H1 (cell line): ENCODE data around the gene NRXN3. TPM values are rescaled to one million over a fixed set of nuclear protein-coding genes. Genes with fewer than 3 reads are reported as not detected.

ENCODE experiments used
- CTCF ChIA-PET: fragments of 300-600 bp; sonication (Branson Sonifier 250); formaldehyde crosslinking; loops from one replicate; lab custom pipeline; 2021; ENCODE audit not compliant: partially characterized antibody; lab: Charles Lee
- POLR2A ChIA-PET: fragments of 300-600 bp; sonication (Branson Sonifier 250); formaldehyde crosslinking; loops from one replicate; lab custom pipeline; 2021; ENCODE audit warnings: inconsistent platforms; ENCODE audit not compliant: partially characterized antibody; lab: Charles Lee
- DNase-seq, 2 experiments: peaks; one replicate each; pipeline versions ENCODE4 v3.0.0 to v3.0.0-alpha.2; 2010 to 2022; ENCODE audit warnings: low spot score in 2 of 2, low read depth in 1 of 2, mixed read lengths in 1 of 2
- FAIRE-seq: peaks from 2 replicates; lab custom pipeline; 2011; peaks lifted over from hg19 to GRCh38; lab: Jason Lieb, UNC
- H2AFZ ChIP-seq: 2 replicates; pipeline ENCODE4 v1.8.1; 2012; ENCODE audit warnings: low read length, inconsistent platforms
- H2AK5ac ChIP-seq: 2 replicates; pipeline ENCODE4 v1.6.1; 2013; ENCODE audit warnings: low read depth, low read length
- H2BK120ac ChIP-seq: replicated peaks from 2 replicates; pipeline ENCODE3; 2013; ENCODE audit warnings: low read depth, low read length, inconsistent platforms
- H2BK12ac ChIP-seq: 2 replicates; pipeline ENCODE4 v1.6.1; 2013; ENCODE audit warnings: low read depth, low read length
- H2BK15ac ChIP-seq: 2 replicates; pipeline ENCODE4 v1.6.1; 2013; ENCODE audit warnings: low read length
- H2BK20ac ChIP-seq: 2 replicates; pipeline ENCODE4 v1.6.1; 2013; ENCODE audit warnings: low read length
- H2BK5ac ChIP-seq: 2 replicates; pipeline ENCODE4 v1.6.1; 2013; ENCODE audit warnings: low read depth, low read length
- H3K14ac ChIP-seq: 2 replicates; pipeline ENCODE4 v1.6.1; 2013; ENCODE audit warnings: inconsistent platforms; ENCODE audit not compliant: insufficient read length
- H3K18ac ChIP-seq: 2 replicates; pipeline ENCODE4 v1.6.1; 2013; ENCODE audit warnings: low read length; ENCODE audit errors: extremely low read depth
- H3K23ac ChIP-seq: 2 replicates; pipeline ENCODE4 v1.6.1; 2013; ENCODE audit warnings: inconsistent platforms; ENCODE audit not compliant: insufficient read length
- H3K23me2 ChIP-seq: 2 replicates; pipeline ENCODE4 v1.6.1; 2013; ENCODE audit warnings: low read depth, low read length
- H3K27ac ChIP-seq: 2 replicates; pipeline ENCODE4 v1.6.1; 2011; ENCODE audit warnings: low read depth, low read length, inconsistent platforms
- H3K27me3 ChIP-seq, 4 experiments: replicated peaks in 1 of 4; 1 replicate in 1 of 4; 2 replicates in 3 of 4; pipeline versions ENCODE4 v1.6.1 to v1.8.1; 2011 to 2013; ENCODE audit warnings: low read length in 3 of 4, mild to moderate bottlenecking in 3 of 4, inconsistent platforms in 2 of 4, mixed read lengths in 2 of 4, moderate library complexity in 1 of 4; ENCODE audit not compliant: control insufficient read depth in 3 of 4, insufficient read depth in 3 of 4; ENCODE audit errors: extremely low read depth in 1 of 4
- H3K36me3 ChIP-seq, 4 experiments: 2 replicates each; pipeline versions ENCODE4 v1.6.1 to v1.8.1; 2011 to 2013; ENCODE audit warnings: mild to moderate bottlenecking in 4 of 4, low read length in 3 of 4, moderate library complexity in 2 of 4, control low read depth in 1 of 4, inconsistent platforms in 1 of 4; ENCODE audit not compliant: insufficient read depth in 4 of 4, control insufficient read depth in 2 of 4
- H3K4ac ChIP-seq: replicated peaks from 2 replicates; pipeline ENCODE3; 2013; ENCODE audit warnings: low read length, low read depth, mixed read lengths, inconsistent platforms; ENCODE audit not compliant: insufficient read length
- H3K4me1 ChIP-seq, 4 experiments: replicated peaks in 1 of 4; 1 replicate in 1 of 4; 2 replicates in 3 of 4; pipeline versions ENCODE4 v1.6.1 to v1.8.1; 2011 to 2013; ENCODE audit warnings: low read length in 3 of 4, inconsistent platforms in 2 of 4, mixed read lengths in 1 of 4; ENCODE audit not compliant: insufficient read depth in 4 of 4, control insufficient read depth in 3 of 4
- H3K4me2 ChIP-seq, 2 experiments: 2 replicates each; pipeline versions ENCODE4 v1.6.1 to v1.8.1; 2011 to 2013; ENCODE audit warnings: low read depth in 2 of 2, low read length in 2 of 2, control low read depth in 1 of 2, inconsistent platforms in 1 of 2, mild to moderate bottlenecking in 1 of 2; ENCODE audit not compliant: insufficient read depth in 1 of 2
- H3K4me3 ChIP-seq, 4 experiments: fragments of 200-600, 300-600 bp in 1 of 4; sonication (generic), shearing (Covaris generic), sonication (Bioruptor Twin) in 1 of 4; 2 replicates each; pipeline versions ENCODE4 v1.5.1 to v1.8.1; 2011 to 2016; ENCODE audit warnings: low read length in 4 of 4, low read depth in 3 of 4, control low read depth in 2 of 4, inconsistent platforms in 2 of 4, mild to moderate bottlenecking in 2 of 4, mixed read lengths in 1 of 4, moderate library complexity in 1 of 4; ENCODE audit not compliant: insufficient read depth in 2 of 4; ENCODE audit errors: extremely low read depth in 1 of 4
- H3K56ac ChIP-seq: replicated peaks from 2 replicates; pipeline ENCODE3; 2013; ENCODE audit warnings: low read depth, mild to moderate bottlenecking, mixed read lengths, low read length, inconsistent platforms; ENCODE audit not compliant: insufficient read length
- H3K79me1 ChIP-seq: 2 replicates; pipeline ENCODE4 v1.6.1; 2013; ENCODE audit warnings: low read depth, low read length, control low read depth
- H3K79me2 ChIP-seq, 2 experiments: 2 replicates each; pipeline versions ENCODE4 v1.6.1 to v1.8.1; 2012 to 2013; ENCODE audit warnings: low read length in 2 of 2, mild to moderate bottlenecking in 2 of 2, inconsistent platforms in 1 of 2; ENCODE audit not compliant: insufficient read depth in 2 of 2, control insufficient read depth in 1 of 2
- H3K9ac ChIP-seq, 4 experiments: replicated peaks in 1 of 4; 1 replicate in 1 of 4; 2 replicates in 3 of 4; pipeline versions ENCODE4 v1.6.1 to v1.8.1; 2011 to 2013; ENCODE audit warnings: low read depth in 3 of 4, low read length in 3 of 4, control low read depth in 2 of 4, mild to moderate bottlenecking in 2 of 4, moderate library complexity in 2 of 4, inconsistent platforms in 1 of 4; ENCODE audit errors: extremely low read depth in 1 of 4
- H3K9me3 ChIP-seq, 2 experiments: 2 replicates each; pipeline versions ENCODE4 v1.6.1 to v1.8.1; 2012 to 2013; ENCODE audit warnings: mild to moderate bottlenecking in 2 of 2, moderate library complexity in 2 of 2, control low read depth in 1 of 2, inconsistent platforms in 1 of 2, low read depth in 1 of 2, low read length in 1 of 2, mixed read lengths in 1 of 2; ENCODE audit not compliant: insufficient read depth in 2 of 2
- H4K20me1 ChIP-seq, 2 experiments: replicated peaks in 1 of 2; 2 replicates each; pipeline versions ENCODE3 to v1.8.1; 2011 to 2013; ENCODE audit warnings: inconsistent platforms in 2 of 2, low read length in 2 of 2, mild to moderate bottlenecking in 1 of 2; ENCODE audit not compliant: insufficient read depth in 2 of 2, control insufficient read depth in 1 of 2
- H4K5ac ChIP-seq: 2 replicates; pipeline ENCODE4 v1.6.1; 2013; ENCODE audit warnings: low read length, low read depth, mixed read lengths, inconsistent platforms; ENCODE audit not compliant: insufficient read length
- H4K8ac ChIP-seq: 2 replicates; pipeline ENCODE4 v1.8.0; 2013; ENCODE audit warnings: mild to moderate bottlenecking, moderate library complexity, low read length, inconsistent platforms; ENCODE audit not compliant: insufficient read depth; ENCODE audit errors: extremely low read depth
- H4K91ac ChIP-seq: replicated peaks from 2 replicates; pipeline ENCODE3; 2013; ENCODE audit warnings: low read length, mixed read lengths, inconsistent platforms; ENCODE audit not compliant: insufficient read length
- BCL11A ChIP-seq, 2 experiments: IDR thresholded peaks; one replicate each; pipeline ENCODE4 v1.6.1; 2011; ENCODE audit warnings: low read depth in 2 of 2, low read length in 2 of 2, mild to moderate bottlenecking in 2 of 2
- CREB1 ChIP-seq: IDR thresholded peaks from 2 replicates; pipeline ENCODE4 v1.6.1; 2012; ENCODE audit warnings: inconsistent platforms
- CTCF ChIP-seq, 3 experiments: IDR thresholded peaks; 1 replicate in 2 of 3; 2 replicates in 1 of 3; pipeline versions ENCODE4 v1.5.1 to v1.6.1; 2011; ENCODE audit warnings: low read length in 3 of 3, mild to moderate bottlenecking in 3 of 3, inconsistent platforms in 2 of 3, low read depth in 1 of 3, moderate library complexity in 1 of 3; ENCODE audit not compliant: insufficient read depth in 1 of 3; ENCODE audit errors: control extremely low read depth in 1 of 3
- KDM4A ChIP-seq: IDR thresholded peaks from one replicate; pipeline ENCODE4 v1.7.1; 2012; ENCODE audit warnings: low read depth, mild to moderate bottlenecking, moderate library complexity, low read length, inconsistent platforms; ENCODE audit not compliant: severe bottlenecking
- MAX ChIP-seq: IDR thresholded peaks from 2 replicates; pipeline ENCODE4 v1.6.1; 2012; ENCODE audit warnings: inconsistent platforms
- NRF1 ChIP-seq: IDR thresholded peaks from 2 replicates; pipeline ENCODE4 v1.6.1; 2011; ENCODE audit warnings: mild to moderate bottlenecking, low read depth, low read length, improper control_type of control experiment
- RNF2 ChIP-seq: fragments of 200-900, 300-1000 bp; sonication (generic); IDR thresholded peaks from 2 replicates; pipeline ENCODE4 v1.7.1; 2016; ENCODE audit warnings: borderline replicate concordance, low read depth, mild to moderate bottlenecking, antibody characterized with exemption, low read length; ENCODE audit not compliant: poor library complexity, severe bottlenecking; ENCODE audit errors: missing control alignments
- RXRA ChIP-seq: IDR thresholded peaks from 2 replicates; pipeline ENCODE4 v1.6.1; 2011; ENCODE audit warnings: low read depth, mild to moderate bottlenecking, low read length, moderate library complexity; ENCODE audit not compliant: insufficient read depth
- SAP30 ChIP-seq: fragments of 300-600 bp; sonication (generic); IDR thresholded peaks from 2 replicates; pipeline ENCODE4 v1.7.1; 2012; ENCODE audit warnings: low read length, moderate library complexity, mild to moderate bottlenecking, inconsistent platforms; ENCODE audit not compliant: insufficient read depth, insufficient replicate concordance
- SIN3A ChIP-seq, 2 experiments: IDR thresholded peaks in 1 of 2; conservative IDR thresholded peaks in 1 of 2; 2 replicates each; pipeline ENCODE4 v1.6.1; 2011 to 2012; ENCODE audit warnings: low read length in 2 of 2, improper control_type of control experiment in 1 of 2, low read depth in 1 of 2, mild to moderate bottlenecking in 1 of 2
- TCF12 ChIP-seq: IDR thresholded peaks from 2 replicates; pipeline ENCODE4 v1.6.1; 2011; ENCODE audit warnings: low read depth, mild to moderate bottlenecking, low read length
- WGBS, 2 experiments: shearing (Covaris generic) in 1 of 2; methylation state at CpG; one replicate each; pipeline versions ENCODE4 v1.1.6 to v1.1.7; 2013 to 2015; ENCODE audit warnings: low lambda C conversion rate in 2 of 2, mixed read lengths in 2 of 2, inconsistent platforms in 1 of 2, low coverage in 1 of 2, missing lambda C conversion rate in 1 of 2; ENCODE audit not compliant: insufficient replicate concordance in 2 of 2, insufficient coverage in 1 of 2, insufficient read length in 1 of 2; ENCODE audit errors: extremely low coverage in 1 of 2, missing lambda C conversion rate in 1 of 2; 5-methylcytosine and 5-hydroxymethylcytosine counted together
- polyA plus RNA-seq, 7 experiments: library from polyadenylated mRNA; depleted of rRNA in 3 of 7; stranded (reverse) in 5 of 7; unstranded in 2 of 7; fragments of >200 nt in 5 of 7; fragments of 200-250 nt in 2 of 7; gene quantifications; 1 replicate in 5 of 7; 2 replicates in 1 of 7; 4 replicates in 1 of 7; pipeline versions ENCODE4 v1.2.1 to v1.2.3, GENCODE V29; 2011 to 2013; ENCODE audit warnings: missing spikeins in 2 of 7, mixed read lengths in 2 of 7
- total RNA-seq: library from RNA; stranded (reverse); fragmentation: NEBNext Ultra II Directional; extraction: Animal tissue kit (Norgen Biotek cat#: 25700); gene quantifications from 2 replicates; pipeline ENCODE4 v1.2.1, GENCODE V29; 2021

Gene NRXN3
- total and polyA plus RNA-seq, 2 of the 8 experiments (the other 6 are each of a cell fraction or from before 2014, with no cell fraction given) = 2.6 to 4.1 TPM

- H2BK12ac ChIP-seq = no peak overlapping the region
- no peak overlapping the region for H2BK20ac ChIP-seq
- no peak overlapping the region for H2BK120ac ChIP-seq
- no peak overlapping the region for H2AK5ac ChIP-seq
- no peak overlapping the region for H3K27ac ChIP-seq
- POLR2A ChIA-PET = no interaction called here
- H4K20me1 ChIP-seq = no peaks in the 10 kb centered on the region
- H2BK5ac ChIP-seq = no peak overlapping the region
- H3K23me2 ChIP-seq = no peaks in the 10 kb centered on the region
- no peak overlapping the region for H2AFZ ChIP-seq
- no peak for TF ChIP-seq CREB1
- TF ChIP-seq MAX = no peak
- no peak for TF ChIP-seq SIN3A (conservative IDR thresholded peaks at IDR 0.05 in 1 of 2, IDR thresholded peaks at IDR 0.05 in 1 of 2; ENCODE audit: low read depth in 1 of 2, low read length in 2 of 2)
- no peak for TF ChIP-seq SAP30
- TF ChIP-seq TCF12 = no peak
- no peak for TF ChIP-seq RNF2
- no peak for TF ChIP-seq RXRA
- no peak for TF ChIP-seq KDM4A
- no peak for TF ChIP-seq CTCF (IDR thresholded peaks at IDR 0.05; ENCODE audit: control extremely low read depth in 1 of 3, insufficient read depth in 1 of 3, low read depth in 1 of 3, low read length in 3 of 3)
- no peak for TF ChIP-seq BCL11A (IDR thresholded peaks at IDR 0.05; ENCODE audit: low read depth in 2 of 2, low read length in 2 of 2)
- TF ChIP-seq NRF1 = no peak
- TF ChIP-seq, all 59 proteins: peak for 0
- Histone ChIP-seq H4K91ac (no peak overlapping the region), H3K4me2 (no peak overlapping the region), H3K23ac (no peak overlapping the region), H3K4me3 (no peak overlapping the region), H3K4ac (no peak overlapping the region), H3K79me2 (no peaks in the 10 kb centered on the region), H3K27me3 (no peaks in the 10 kb centered on the region), H3K14ac (no peak overlapping the region), H3K36me3 (no peaks in the 10 kb centered on the region), H4K8ac (no peak overlapping the region), H3K9ac (no peak overlapping the region), H3K79me1 (no peaks in the 10 kb centered on the region), H2BK15ac (no peak overlapping the region), H3K18ac (no peak overlapping the region), H3K9me3 (no peaks in the 10 kb centered on the region), H3K56ac (no peak overlapping the region), H4K5ac (no peak overlapping the region), H3K4me1 (0 out of 7 replicates have a peak, but pooled peaks cover 0 to 3% (median 0%) of the 10 kb centered on the region in 4 experiments)
- FAIRE-seq = no peak
- WGBS, 2 experiments = 92% methylated on average over 3 of the region's 3 CpGs; no CpG with 5 or more reads in 1 of the 2 experiments
- DNase-seq = no peak
- CTCF ChIA-PET = interaction anchor here (1.4 kb wide), 1 partner anchor 19 kb away, joined by 8 read pairs; no protein-coding TSS in a partner anchor
Observed at GRCh38 chr14:79525416-79525815, 1355.2 kb downstream of the NRXN3 start.
